Measurements from ENCODE around the gene OR1F1.
"Not testable (repeated sequence)": the region's sequence is repeated elsewhere in the genome, so short reads cannot be mapped to it uniquely, and the experiment has no call there.

OR1F1 gene

GRCh38 chr16:3187798-3188674, at the start of gene OR1F1:
Gene OR1F1 (plus strand): TSS chr16:3188204.
- H3K4me2 ChIP-seq (ENCODE audit: low read depth, low read length, poor library complexity, severe bottlenecking), result no peak within 1 kb of the TSS
- no peaks in the 10 kb centered on the region for H3K9me3 ChIP-seq (ENCODE audit: insufficient read depth, low read length)
- H2AFZ ChIP-seq (ENCODE audit: low read depth, low read length, severe bottlenecking), result no peak within 1 kb of the TSS
- no peaks in the 10 kb centered on the region for H3K79me2 ChIP-seq (ENCODE audit: insufficient read depth, low read length)
- no peaks in the 10 kb centered on the region for H3F3A ChIP-seq (ENCODE audit: insufficient read depth)
- H3K27ac ChIP-seq (ENCODE audit: low read depth, low read length), result no peak within 1 kb of the TSS
- H3K9me2 ChIP-seq (replicated peaks; ENCODE audit: insufficient read depth, low read length), result no peaks in the 10 kb centered on the region
- no peaks in the 10 kb centered on the region for H3K36me3 ChIP-seq (ENCODE audit: low read length)
- no peaks in the 10 kb centered on the region for H4K20me1 ChIP-seq (ENCODE audit: low read depth, low read length)
- no peak within 1 kb of the TSS for H3K4me3 ChIP-seq (ENCODE audit: insufficient read depth, low read length, poor library complexity, severe bottlenecking)
- TF ChIP-seq EZH2phosphoT487 (conservative IDR thresholded peaks at IDR 0.05; ENCODE audit: low read length), result no peak
- TF ChIP-seq CTCF (IDR thresholded peaks at IDR 0.05; ENCODE audit: insufficient read depth, low read length, poor library complexity, severe bottlenecking), result no peak
- no peaks in the 10 kb centered on the region for H3K27me3 ChIP-seq (ENCODE audit: low read length)
- no peak within 1 kb of the TSS for H3K9ac ChIP-seq (ENCODE audit: low read length)

GRCh38 chr16:3138342-3138741, 49.7 kb upstream of the OR1F1 start:
- TF ChIP-seq CTCF (IDR thresholded peaks at IDR 0.05; ENCODE audit: insufficient read depth, low read length, poor library complexity, severe bottlenecking) (no peak), EZH2phosphoT487 (conservative IDR thresholded peaks at IDR 0.05; ENCODE audit: low read length) (no peak)
- H3K27me3 ChIP-seq (ENCODE audit: low read length), result no peaks in the 10 kb centered on the region

GRCh38 chr16:3138823-3139426, 49.1 kb upstream of the OR1F1 start:
- no peaks in the 10 kb centered on the region for H4K20me1 ChIP-seq (ENCODE audit: low read depth, low read length)
- no peak overlapping the region for H3K4me3 ChIP-seq (ENCODE audit: insufficient read depth, low read length, poor library complexity, severe bottlenecking)
- H3K27ac ChIP-seq (ENCODE audit: low read depth, low read length), result no peak overlapping the region
- no peak overlapping the region for H3K4me2 ChIP-seq (ENCODE audit: low read depth, low read length, poor library complexity, severe bottlenecking)
- no peaks in the 10 kb centered on the region for H3K36me3 ChIP-seq (ENCODE audit: low read length)
- peaks cover 7% of the 10 kb centered on the region for H3K79me2 ChIP-seq (ENCODE audit: insufficient read depth, low read length)
- no peak overlapping the region for H3K9ac ChIP-seq (ENCODE audit: low read length)
- H3K27me3 ChIP-seq (ENCODE audit: low read length), result no peaks in the 10 kb centered on the region
- H3K9me3 ChIP-seq (ENCODE audit: insufficient read depth, low read length), result no peaks in the 10 kb centered on the region
- no peak overlapping the region for H2AFZ ChIP-seq (ENCODE audit: low read depth, low read length, severe bottlenecking)
- no peak for TF ChIP-seq EZH2phosphoT487 (conservative IDR thresholded peaks at IDR 0.05; ENCODE audit: low read length)
- no peak for TF ChIP-seq CTCF (IDR thresholded peaks at IDR 0.05; ENCODE audit: insufficient read depth, low read length, poor library complexity, severe bottlenecking)
- H3K9me2 ChIP-seq (replicated peaks; ENCODE audit: insufficient read depth, low read length), result no peaks in the 10 kb centered on the region
- peaks cover 4% of the 10 kb centered on the region; the same call in 1 of the 2 replicates for H3F3A ChIP-seq (ENCODE audit: insufficient read depth)

More at GRCh38 chr16:3138342-3138741, 49.7 kb upstream of the OR1F1 start:
- Histone ChIP-seq H3K9ac (ENCODE audit: low read length) (no peak overlapping the region), H3K9me2 (replicated peaks; ENCODE audit: insufficient read depth, low read length) (no peaks in the 10 kb centered on the region), H3K4me3 (ENCODE audit: insufficient read depth, low read length, poor library complexity, severe bottlenecking) (no peak overlapping the region), H4K20me1 (ENCODE audit: low read depth, low read length) (no peaks in the 10 kb centered on the region), H3K9me3 (ENCODE audit: insufficient read depth, low read length) (no peaks in the 10 kb centered on the region), H3K4me2 (ENCODE audit: low read depth, low read length, poor library complexity, severe bottlenecking) (no peak overlapping the region), H3K27ac (ENCODE audit: low read depth, low read length) (no peak overlapping the region), H3F3A (ENCODE audit: insufficient read depth) (peaks cover 4% of the 10 kb centered on the region; the same call in 1 of the 2 replicates), H3K79me2 (ENCODE audit: insufficient read depth, low read length) (peaks cover 11% of the 10 kb centered on the region), H3K36me3 (ENCODE audit: low read length) (no peaks in the 10 kb centered on the region), H2AFZ (ENCODE audit: low read depth, low read length, severe bottlenecking) (no peak overlapping the region)

- not testable (repeated sequence) for H3K4me2 ChIP-seq (ENCODE audit: low read depth, low read length, poor library complexity, severe bottlenecking); H3K36me3 ChIP-seq (ENCODE audit: low read length); H2AFZ ChIP-seq (ENCODE audit: low read depth, low read length, severe bottlenecking)
These were observed 48.4 kb upstream of the OR1F1 start for GRCh38 chr16:3139561-3139960.

More at GRCh38 chr16:3139561-3139960, 48.4 kb upstream of the OR1F1 start:
- H3K9me2 ChIP-seq (replicated peaks; ENCODE audit: insufficient read depth, low read length); H3K79me2 ChIP-seq (ENCODE audit: insufficient read depth, low read length); H4K20me1 ChIP-seq (ENCODE audit: low read depth, low read length); H3K27ac ChIP-seq (ENCODE audit: low read depth, low read length); H3K4me3 ChIP-seq (ENCODE audit: insufficient read depth, low read length, poor library complexity, severe bottlenecking); H3K9ac ChIP-seq (ENCODE audit: low read length); H3F3A ChIP-seq (ENCODE audit: insufficient read depth); H3K9me3 ChIP-seq (ENCODE audit: insufficient read depth, low read length); H3K27me3 ChIP-seq (ENCODE audit: low read length): not testable (repeated sequence)

Data from SU-DHL-6 (cell line).